ENCODE measurements around the gene PLEKHS1. TPM values are rescaled to one million over a fixed set of nuclear protein-coding genes. Genes with fewer than 3 reads are reported as not detected.
"Not testable (repeated sequence)": the region's sequence is repeated elsewhere in the genome, so short reads cannot be mapped to it uniquely, and the experiment has no call there.

Gene PLEKHS1
- total RNA-seq, 4 donors from 2014 or later, result 0.60 to 12.0 (median 5.8) TPM

DNA sequence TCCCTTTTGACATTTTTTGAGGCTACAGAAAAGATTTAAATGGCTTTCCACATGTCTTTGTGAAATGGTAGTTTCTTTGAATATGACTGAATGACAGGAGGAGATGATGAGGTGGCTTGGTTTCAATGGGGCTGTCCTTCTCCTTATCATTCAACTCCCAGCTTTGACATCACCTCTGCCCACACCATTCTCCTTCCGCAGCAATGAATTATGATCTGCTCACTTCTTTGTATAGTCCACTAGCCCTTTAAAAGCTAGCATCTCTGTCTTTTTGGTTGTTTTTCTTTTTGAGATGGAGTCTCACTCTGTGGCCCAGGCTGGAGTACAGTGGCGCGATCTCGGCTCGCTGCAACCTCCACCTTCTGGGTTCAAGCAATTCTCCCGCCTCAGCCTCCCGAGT lies 70.7 kb downstream of the PLEKHS1 start:
- DNase-seq, result no peak
- H3K27ac ChIP-seq, result no peak overlapping the region
- no peaks in the 10 kb centered on the region for H3K9me3 ChIP-seq
- no peak overlapping the region for H3K4me3 ChIP-seq
- in situ Hi-C loops (cut with MboI; ENCODE audit: low pct_ligation_motif_present in 1 of 4, low pct_unique_long_range_greater_than_20kb in 1 of 4, low sequenced_read_pairs in 3 of 4) (loop anchor here in 1 of 4 donors (25.0 kb wide), 1 partner anchor 290 kb away; no protein-coding TSS in a partner anchor), intact Hi-C loops (cut with DNase I; ENCODE audit: low total_unique reads) (no loop called here)
- H3K36me3 ChIP-seq, result no peaks in the 10 kb centered on the region
- WGBS, 2 donors (ENCODE audit: low coverage in 1 of 2), result 98 to 100% methylated on average over 2 to 7 of the region's 7 CpGs
- H3K27me3 ChIP-seq, result no peaks in the 10 kb centered on the region
- TF ChIP-seq POLR2AphosphoS5 (IDR thresholded peaks at IDR 0.05), result no peak
- TF ChIP-seq, protein P1, sequence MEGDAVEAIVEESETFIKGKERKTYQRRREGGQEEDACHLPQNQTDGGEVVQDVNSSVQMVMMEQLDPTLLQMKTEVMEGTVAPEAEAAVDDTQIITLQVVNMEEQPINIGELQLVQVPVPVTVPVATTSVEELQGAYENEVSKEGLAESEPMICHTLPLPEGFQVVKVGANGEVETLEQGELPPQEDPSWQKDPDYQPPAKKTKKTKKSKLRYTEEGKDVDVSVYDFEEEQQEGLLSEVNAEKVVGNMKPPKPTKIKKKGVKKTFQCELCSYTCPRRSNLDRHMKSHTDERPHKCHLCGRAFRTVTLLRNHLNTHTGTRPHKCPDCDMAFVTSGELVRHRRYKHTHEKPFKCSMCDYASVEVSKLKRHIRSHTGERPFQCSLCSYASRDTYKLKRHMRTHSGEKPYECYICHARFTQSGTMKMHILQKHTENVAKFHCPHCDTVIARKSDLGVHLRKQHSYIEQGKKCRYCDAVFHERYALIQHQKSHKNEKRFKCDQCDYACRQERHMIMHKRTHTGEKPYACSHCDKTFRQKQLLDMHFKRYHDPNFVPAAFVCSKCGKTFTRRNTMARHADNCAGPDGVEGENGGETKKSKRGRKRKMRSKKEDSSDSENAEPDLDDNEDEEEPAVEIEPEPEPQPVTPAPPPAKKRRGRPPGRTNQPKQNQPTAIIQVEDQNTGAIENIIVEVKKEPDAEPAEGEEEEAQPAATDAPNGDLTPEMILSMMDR (IDR thresholded peaks at IDR 0.05), result no peak
- TF ChIP-seq POLR2A (IDR thresholded peaks at IDR 0.05), result no peak
- no peak for TF ChIP-seq EP300 (IDR thresholded peaks at IDR 0.05; ENCODE audit: low read depth)
- no peaks in the 10 kb centered on the region for H3K4me1 ChIP-seq

DNA sequence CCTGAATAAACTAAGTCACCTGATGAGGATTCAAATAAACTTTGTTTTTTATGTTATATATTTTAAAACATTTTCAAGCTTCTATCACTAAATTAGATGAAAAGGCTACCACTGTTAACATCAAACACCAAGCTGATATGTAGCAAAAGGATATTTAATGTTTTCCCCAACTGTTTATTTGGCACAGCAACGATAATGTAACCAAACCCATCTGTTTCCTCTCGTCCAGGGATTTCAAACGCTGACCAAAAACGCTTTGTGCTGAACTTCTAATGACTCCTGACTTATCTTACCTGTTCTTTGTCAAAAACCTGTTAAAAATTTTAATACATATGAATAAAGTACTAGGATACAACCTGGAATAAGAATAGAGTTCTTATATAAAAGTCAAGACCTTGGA lies 71.9 kb downstream of the PLEKHS1 start:
- WGBS, 2 donors (ENCODE audit: low coverage in 1 of 2), result 56 to 61% methylated on average over 4 of the region's 4 CpGs
- Histone ChIP-seq H3K9me3 (no peaks in the 10 kb centered on the region), H3K27me3 (no peaks in the 10 kb centered on the region), H3K36me3 (no peaks in the 10 kb centered on the region), H3K4me3 (no peak overlapping the region), H3K4me1 (no peaks in the 10 kb centered on the region), H3K27ac (no peak overlapping the region)
- no peak for TF ChIP-seq POLR2AphosphoS5 (IDR thresholded peaks at IDR 0.05)
- TF ChIP-seq, protein P1 (IDR thresholded peaks at IDR 0.05), result no peak
- TF ChIP-seq POLR2A (IDR thresholded peaks at IDR 0.05), result no peak
- TF ChIP-seq EP300 (IDR thresholded peaks at IDR 0.05; ENCODE audit: low read depth), result no peak
- intact Hi-C loops (cut with DNase I; ENCODE audit: low total_unique reads), result no loop called here
- no peak for DNase-seq
- in situ Hi-C loops (cut with MboI; ENCODE audit: low pct_ligation_motif_present in 1 of 4, low pct_unique_long_range_greater_than_20kb in 1 of 4, low sequenced_read_pairs in 3 of 4), result loop anchor here in 1 of 4 donors (25.0 kb wide), 1 partner anchor 289 kb away; no protein-coding TSS in a partner anchor

DNA sequence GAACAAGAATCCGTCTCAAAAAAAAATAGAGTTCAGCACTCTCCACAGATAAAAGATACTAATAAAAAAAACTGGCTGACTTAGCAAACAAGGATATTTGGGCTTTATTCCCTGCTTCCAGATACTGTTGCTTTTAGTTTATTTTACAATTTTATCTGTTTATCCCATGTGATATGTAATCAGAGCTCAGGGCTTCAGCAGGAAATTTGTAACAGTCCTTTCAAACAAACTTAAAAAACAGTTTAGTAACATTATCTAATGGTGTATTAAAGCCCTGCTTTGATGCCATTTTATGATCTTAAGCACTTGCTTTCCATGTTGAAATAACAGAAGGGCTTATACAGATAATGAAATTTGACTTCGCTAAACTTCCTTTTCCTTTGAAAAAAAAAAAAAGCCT lies 74.3 kb downstream of the PLEKHS1 start:
- H3K27me3 ChIP-seq, result no peaks in the 10 kb centered on the region
- DNase-seq, result no peak
- H3K9me3 ChIP-seq, result no peaks in the 10 kb centered on the region
- no peak for TF ChIP-seq POLR2A (IDR thresholded peaks at IDR 0.05)
- TF ChIP-seq, protein P1 (IDR thresholded peaks at IDR 0.05), result no peak
- no peak for TF ChIP-seq POLR2AphosphoS5 (IDR thresholded peaks at IDR 0.05)
- no peak for TF ChIP-seq EP300 (IDR thresholded peaks at IDR 0.05; ENCODE audit: low read depth)
- H3K27ac ChIP-seq, result no peak overlapping the region
- 78 to 79% methylated on average over 2 of the region's 2 CpGs for WGBS, 2 donors (ENCODE audit: low coverage in 1 of 2)
- intact Hi-C loops (cut with DNase I; ENCODE audit: low total_unique reads), result no loop called here
- in situ Hi-C loops (cut with MboI; ENCODE audit: low pct_ligation_motif_present in 1 of 4, low pct_unique_long_range_greater_than_20kb in 1 of 4, low sequenced_read_pairs in 3 of 4), result no loop called here
- no peaks in the 10 kb centered on the region for H3K4me1 ChIP-seq
- no peak overlapping the region for H3K4me3 ChIP-seq
- H3K36me3 ChIP-seq, result no peaks in the 10 kb centered on the region

DNA sequence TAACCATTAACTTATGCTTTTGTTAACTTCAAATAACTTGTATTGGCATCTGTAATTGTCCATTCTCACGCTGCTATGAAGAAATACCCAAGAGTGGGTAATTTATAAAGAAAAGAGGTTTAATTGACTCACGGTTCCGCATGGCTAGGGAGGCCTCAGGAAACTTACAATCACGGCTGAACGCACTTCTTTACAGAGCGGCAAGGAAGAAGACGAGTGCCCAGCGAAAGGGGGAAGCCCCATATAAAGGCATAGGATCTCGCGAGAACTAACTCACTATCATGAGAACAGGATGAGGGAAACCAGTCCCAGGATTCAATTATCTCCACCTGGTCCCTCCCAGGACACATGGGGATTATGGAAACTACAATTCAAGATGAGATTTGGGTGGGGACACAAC lies 77.1 kb downstream of the PLEKHS1 start:
- H3K27ac ChIP-seq; DNase-seq; H3K9me3 ChIP-seq; H3K4me1 ChIP-seq; H3K27me3 ChIP-seq; intact Hi-C loops (cut with DNase I; ENCODE audit: low total_unique reads); H3K36me3 ChIP-seq; H3K4me3 ChIP-seq; in situ Hi-C loops (cut with MboI; ENCODE audit: low pct_ligation_motif_present in 1 of 4, low pct_unique_long_range_greater_than_20kb in 1 of 4, low sequenced_read_pairs in 3 of 4): not testable (repeated sequence)
- WGBS, 2 donors (ENCODE audit: low coverage in 1 of 2), result 74 to 78% methylated on average over 9 to 10 of the region's 10 CpGs

Small RNAs within 50 kb of the gene (small RNA-seq; reads per million reads assigned to genes)
- 0 reads per million in 4 donors for gene RF00560

Other genes with a start within 250 kb of the PLEKHS1 start
- gene HABP2, start 198.6 kb upstream of the PLEKHS1 start, total RNA-seq, result not detected
- gene NRAP, start 87.6 kb upstream of the PLEKHS1 start, total RNA-seq, result 10 to 100 TPM in 1 of 4 donors, 1 to 10 TPM in 1, under 1 TPM in 1, not detected in 1; 0.16 to 12.3 (median 1.1) TPM
- gene CASP7, start 71.8 kb upstream of the PLEKHS1 start, total RNA-seq, result 100 to 1,000 TPM in 2 of 4 donors, 10 to 100 TPM in 2; 34.0 to 233 (median 101) TPM
- gene DCLRE1A, start 102.4 kb downstream of the PLEKHS1 start, total RNA-seq, result 1 to 10 TPM; 1.9 to 4.6 (median 3.8) TPM
- gene NHLRC2, start 103.0 kb downstream of the PLEKHS1 start, total RNA-seq, result 100 to 1,000 TPM in 1 of 4 donors, 10 to 100 TPM in 3; 18.3 to 140 (median 45.8) TPM